Neural progenitor cell (in vitro differentiated cells): ENCODE results near the gene PFKM. TPM values are rescaled to one million over a fixed set of nuclear protein-coding genes. Genes with fewer than 3 reads are reported as not detected.

ENCODE experiments used
- DNase-seq: peaks from one replicate; pipeline ENCODE4 v3.0.0-alpha.2; 2016; ENCODE audit warnings: low spot score
- H2AFZ ChIP-seq: fragments of 200-600 bp; sonication (generic); replicated peaks from 2 replicates; pipeline ENCODE4 v1.6.1; 2016; ENCODE audit warnings: antibody characterized with exemption
- H3F3A ChIP-seq: fragments of 200-600 bp; sonication (generic); 2 replicates; pipeline ENCODE4 v1.6.1; 2016; ENCODE audit warnings: antibody characterized with exemption, low read depth
- H3K27ac ChIP-seq: fragments of 200-600 bp; sonication (generic); 2 replicates; pipeline ENCODE4 v1.5.1; 2016; ENCODE audit warnings: mild to moderate bottlenecking
- H3K27me3 ChIP-seq: fragments of 200-600 bp; sonication (generic); 2 replicates; pipeline ENCODE4 v1.6.1; 2016; ENCODE audit warnings: mild to moderate bottlenecking, moderate library complexity
- H3K36me3 ChIP-seq: fragments of 200-600 bp; sonication (generic); 2 replicates; pipeline ENCODE4 v1.5.1; 2016
- H3K4me1 ChIP-seq: fragments of 200-600 bp; sonication (generic); 2 replicates; pipeline ENCODE4 v1.6.1; 2016; ENCODE audit warnings: mixed run types
- H3K4me2 ChIP-seq: fragments of 200-600 bp; sonication (generic); 2 replicates; pipeline ENCODE4 v1.6.1; 2016
- H3K4me3 ChIP-seq: fragments of 200-600 bp; sonication (generic); 2 replicates; pipeline ENCODE4 v1.5.1; 2016
- H3K79me2 ChIP-seq: fragments of 200-600 bp; sonication (generic); 2 replicates; pipeline ENCODE4 v1.6.1; 2016; ENCODE audit warnings: low read depth
- H3K9ac ChIP-seq: fragments of 200-600 bp; sonication (generic); 2 replicates; pipeline ENCODE4 v1.6.1; 2016
- H3K9me3 ChIP-seq: fragments of 200-600 bp; sonication (generic); 2 replicates; pipeline ENCODE4 v1.5.1; 2016; ENCODE audit warnings: low read depth
- H4K20me1 ChIP-seq: fragments of 200-600 bp; sonication (generic); 2 replicates; pipeline ENCODE4 v1.6.1; 2016; ENCODE audit warnings: low read depth
- H3K27ac Mint-ChIP-seq: 3 replicates; pipeline ENCODE4 v1.8.0; 2021; ENCODE audit warnings: mixed read lengths
- H3K27me3 Mint-ChIP-seq: 2 replicates; pipeline ENCODE4 v1.8.0; 2022; ENCODE audit warnings: low read depth, mild to moderate bottlenecking, inconsistent platforms, moderate library complexity, mixed read lengths; ENCODE audit not compliant: insufficient read depth
- H3K36me3 Mint-ChIP-seq: 3 replicates; pipeline ENCODE4 v1.8.0; 2021; ENCODE audit warnings: mixed read lengths
- H3K4me1 Mint-ChIP-seq: 3 replicates; pipeline ENCODE4 v1.8.0; 2021; ENCODE audit warnings: mixed read lengths
- H3K4me3 Mint-ChIP-seq: 3 replicates; pipeline ENCODE4 v1.8.0; 2021; ENCODE audit warnings: mild to moderate bottlenecking, moderate library complexity, mixed read lengths
- H3K9me3 Mint-ChIP-seq: 3 replicates; pipeline ENCODE4 v1.8.0; 2020; ENCODE audit warnings: mixed read lengths
- EZH2 ChIP-seq: fragments of 200-600 bp; sonication (generic); IDR thresholded peaks from 2 replicates; pipeline ENCODE4 v1.6.1; 2017; ENCODE audit warnings: antibody characterized with exemption, mild to moderate bottlenecking, moderate library complexity
- EZH2phosphoT487 ChIP-seq: fragments of 200-600 bp; sonication (generic); IDR thresholded peaks from 2 replicates; pipeline ENCODE4 v1.6.1; 2017; ENCODE audit warnings: antibody characterized with exemption
- total RNA-seq: library from RNA; depleted of rRNA; stranded (reverse); fragments of >200 nt; gene quantifications from 2 replicates; pipeline ENCODE4 v1.2.3, GENCODE V29; 2015; ENCODE audit warnings: low replicate concordance
- TF ChIP-seq, protein P1 (sequence below): fragments of 200-600 bp; sonication (generic); IDR thresholded peaks from 2 replicates; pipeline ENCODE4 v1.5.1; 2017; ENCODE audit warnings: antibody characterized with exemption, mild to moderate bottlenecking

PFKM gene
- total RNA-seq, 1 donor from 2014 or later: 128 TPM

DNA sequence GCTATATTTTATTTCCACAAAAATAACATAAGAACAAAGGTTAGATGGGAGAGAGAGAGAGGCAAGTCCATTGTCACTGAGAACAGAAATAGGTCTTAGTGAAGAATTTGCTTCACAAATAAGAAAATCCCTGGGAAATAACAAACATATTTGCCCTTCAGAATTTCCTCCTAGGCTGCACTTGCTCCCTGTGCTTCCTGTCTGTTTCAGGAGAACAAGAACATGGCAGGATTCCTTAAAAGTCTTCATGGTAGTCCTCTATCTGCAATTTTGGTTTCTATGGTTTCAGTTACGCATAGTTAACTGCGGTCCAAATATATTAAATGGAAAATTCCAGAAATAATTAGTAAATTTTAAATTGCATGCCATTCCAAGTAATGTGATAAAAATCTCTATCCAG is 47.4 kb upstream of the PFKM start:
- Histone ChIP-seq H2AFZ (no peak overlapping the region), H3K4me3 (no peak overlapping the region), H3K79me2 (no peaks in the 10 kb centered on the region), H4K20me1 (no peaks in the 10 kb centered on the region), H3K9me3 (no peaks in the 10 kb centered on the region), H3K4me2 (no peak overlapping the region), H3K27me3 (no peaks in the 10 kb centered on the region), H3K36me3 (peaks cover 10% of the 10 kb centered on the region), H3K27ac (no peak overlapping the region), H3K9ac (no peak overlapping the region), H3K4me1 (no peaks in the 10 kb centered on the region), H3F3A (no peaks in the 10 kb centered on the region)
- H3K27ac Mint-ChIP-seq: no peak overlapping the region
- DNase-seq: no peak
- no peaks in the 10 kb centered on the region for H3K9me3 Mint-ChIP-seq
- H3K4me3 Mint-ChIP-seq: no peak overlapping the region
- peaks cover 15% of the 10 kb centered on the region for H3K36me3 Mint-ChIP-seq
- TF ChIP-seq, protein P1, sequence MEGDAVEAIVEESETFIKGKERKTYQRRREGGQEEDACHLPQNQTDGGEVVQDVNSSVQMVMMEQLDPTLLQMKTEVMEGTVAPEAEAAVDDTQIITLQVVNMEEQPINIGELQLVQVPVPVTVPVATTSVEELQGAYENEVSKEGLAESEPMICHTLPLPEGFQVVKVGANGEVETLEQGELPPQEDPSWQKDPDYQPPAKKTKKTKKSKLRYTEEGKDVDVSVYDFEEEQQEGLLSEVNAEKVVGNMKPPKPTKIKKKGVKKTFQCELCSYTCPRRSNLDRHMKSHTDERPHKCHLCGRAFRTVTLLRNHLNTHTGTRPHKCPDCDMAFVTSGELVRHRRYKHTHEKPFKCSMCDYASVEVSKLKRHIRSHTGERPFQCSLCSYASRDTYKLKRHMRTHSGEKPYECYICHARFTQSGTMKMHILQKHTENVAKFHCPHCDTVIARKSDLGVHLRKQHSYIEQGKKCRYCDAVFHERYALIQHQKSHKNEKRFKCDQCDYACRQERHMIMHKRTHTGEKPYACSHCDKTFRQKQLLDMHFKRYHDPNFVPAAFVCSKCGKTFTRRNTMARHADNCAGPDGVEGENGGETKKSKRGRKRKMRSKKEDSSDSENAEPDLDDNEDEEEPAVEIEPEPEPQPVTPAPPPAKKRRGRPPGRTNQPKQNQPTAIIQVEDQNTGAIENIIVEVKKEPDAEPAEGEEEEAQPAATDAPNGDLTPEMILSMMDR: no peak
- TF ChIP-seq EZH2 (no peak), EZH2phosphoT487 (no peak)
- no peaks in the 10 kb centered on the region for H3K4me1 Mint-ChIP-seq
- H3K27me3 Mint-ChIP-seq: no peaks in the 10 kb centered on the region

DNA sequence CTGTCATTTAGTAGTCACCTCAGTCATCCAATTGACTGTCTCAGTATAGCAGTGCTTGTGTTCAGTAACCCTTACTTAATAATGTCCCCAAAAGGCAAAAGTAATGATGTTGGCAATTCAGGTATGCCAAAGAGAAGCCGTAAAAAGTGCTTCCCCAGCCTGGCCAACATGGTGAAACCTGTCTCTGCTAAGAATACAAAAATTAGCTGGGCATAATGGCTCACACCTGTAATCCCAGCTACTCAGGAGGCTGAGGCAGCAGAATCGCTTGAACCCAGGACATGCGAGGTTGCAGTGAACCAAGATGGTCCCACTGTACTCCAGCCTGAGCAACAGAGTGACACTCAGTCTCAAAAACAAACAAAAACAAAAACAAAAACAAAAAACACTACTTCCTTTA is 46.9 kb upstream of the PFKM start:
- peaks cover 10% of the 10 kb centered on the region for H3K36me3 ChIP-seq
- H3K9ac ChIP-seq: no peak overlapping the region
- no peak for DNase-seq
- no peak overlapping the region for H3K4me3 Mint-ChIP-seq
- H3K27me3 ChIP-seq: no peaks in the 10 kb centered on the region
- no peaks in the 10 kb centered on the region for H3K79me2 ChIP-seq
- peaks cover 15% of the 10 kb centered on the region for H3K36me3 Mint-ChIP-seq
- no peak overlapping the region for H3K4me3 ChIP-seq
- no peak overlapping the region for H3K4me2 ChIP-seq
- H3K27me3 Mint-ChIP-seq: no peaks in the 10 kb centered on the region
- no peaks in the 10 kb centered on the region for H3K9me3 ChIP-seq
- no peaks in the 10 kb centered on the region for H3K4me1 ChIP-seq
- no peaks in the 10 kb centered on the region for H3F3A ChIP-seq
- no peaks in the 10 kb centered on the region for H3K9me3 Mint-ChIP-seq
- TF ChIP-seq EZH2: no peak
- no peak for TF ChIP-seq EZH2phosphoT487
- TF ChIP-seq, protein P1: no peak
- no peaks in the 10 kb centered on the region for H4K20me1 ChIP-seq
- H3K27ac Mint-ChIP-seq: no peak overlapping the region
- no peak overlapping the region for H2AFZ ChIP-seq
- no peak overlapping the region for H3K27ac ChIP-seq
- H3K4me1 Mint-ChIP-seq: no peaks in the 10 kb centered on the region

GRCh38 chr12:48074266-48074665 is 44.9 kb upstream of the PFKM start:
- H3K4me1 ChIP-seq: no peaks in the 10 kb centered on the region
- H3K9ac ChIP-seq: no peak overlapping the region
- peaks cover 5% of the 10 kb centered on the region for H3K9me3 Mint-ChIP-seq
- no peaks in the 10 kb centered on the region for H3K79me2 ChIP-seq
- no peak overlapping the region for H2AFZ ChIP-seq
- peaks cover 14% of the 10 kb centered on the region for H3K36me3 ChIP-seq
- no peaks in the 10 kb centered on the region for H4K20me1 ChIP-seq
- no peak overlapping the region for H3K27ac ChIP-seq
- H3F3A ChIP-seq: no peaks in the 10 kb centered on the region
- no peaks in the 10 kb centered on the region for H3K27me3 ChIP-seq
- no peaks in the 10 kb centered on the region for H3K4me1 Mint-ChIP-seq
- no peaks in the 10 kb centered on the region for H3K27me3 Mint-ChIP-seq
- no peak overlapping the region for H3K4me3 ChIP-seq
- H3K36me3 Mint-ChIP-seq: peaks cover 22% of the 10 kb centered on the region
- no peak overlapping the region for H3K27ac Mint-ChIP-seq
- no peak overlapping the region for H3K4me3 Mint-ChIP-seq
- no peak for TF ChIP-seq EZH2phosphoT487
- TF ChIP-seq, protein P1: no peak
- TF ChIP-seq EZH2: no peak
- no peaks in the 10 kb centered on the region for H3K9me3 ChIP-seq
- no peak overlapping the region for H3K4me2 ChIP-seq
- no peak for DNase-seq
